DOHH2 (cell line): ENCODE data around the gene APOA5.

Source experiments
- EZH2phosphoT487 ChIP-seq: fragments of 200-600 bp; sonication (generic); IDR thresholded peaks from 2 replicates; pipeline ENCODE4 v1.6.1; 2017; ENCODE audit warnings: borderline replicate concordance, mild to moderate bottlenecking, antibody characterized with exemption, low read length, moderate library complexity, mixed read lengths
- TF ChIP-seq, protein P1 (sequence below): fragments of 200-600 bp; sonication (generic); IDR thresholded peaks from one replicate; pipeline ENCODE4 v1.5.1; 2014; ENCODE audit warnings: antibody characterized with exemption, mild to moderate bottlenecking, low read depth, low read length; ENCODE audit not compliant: poor library complexity, severe bottlenecking

DNA sequence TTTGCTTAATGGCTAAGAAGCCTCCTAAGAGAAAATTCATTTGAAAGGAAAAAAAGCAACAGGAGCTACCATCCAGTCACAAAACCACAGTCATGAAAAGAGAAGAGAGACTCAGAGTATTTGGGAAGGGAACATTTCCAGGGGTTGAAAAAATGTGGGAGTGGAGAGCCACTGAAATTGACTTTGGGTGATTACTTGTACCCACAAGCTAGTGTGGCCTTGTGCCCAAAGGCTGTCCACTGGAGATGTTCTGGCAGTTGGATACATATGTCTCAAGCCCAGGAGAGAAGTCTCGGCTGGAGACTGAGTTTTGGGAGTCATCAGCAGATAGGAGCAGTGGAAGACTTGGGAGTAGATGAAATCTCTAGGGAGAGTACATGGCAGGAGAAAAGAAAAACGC lies 3.2 kb upstream of the APOA5 start:
- TF ChIP-seq, protein P1, sequence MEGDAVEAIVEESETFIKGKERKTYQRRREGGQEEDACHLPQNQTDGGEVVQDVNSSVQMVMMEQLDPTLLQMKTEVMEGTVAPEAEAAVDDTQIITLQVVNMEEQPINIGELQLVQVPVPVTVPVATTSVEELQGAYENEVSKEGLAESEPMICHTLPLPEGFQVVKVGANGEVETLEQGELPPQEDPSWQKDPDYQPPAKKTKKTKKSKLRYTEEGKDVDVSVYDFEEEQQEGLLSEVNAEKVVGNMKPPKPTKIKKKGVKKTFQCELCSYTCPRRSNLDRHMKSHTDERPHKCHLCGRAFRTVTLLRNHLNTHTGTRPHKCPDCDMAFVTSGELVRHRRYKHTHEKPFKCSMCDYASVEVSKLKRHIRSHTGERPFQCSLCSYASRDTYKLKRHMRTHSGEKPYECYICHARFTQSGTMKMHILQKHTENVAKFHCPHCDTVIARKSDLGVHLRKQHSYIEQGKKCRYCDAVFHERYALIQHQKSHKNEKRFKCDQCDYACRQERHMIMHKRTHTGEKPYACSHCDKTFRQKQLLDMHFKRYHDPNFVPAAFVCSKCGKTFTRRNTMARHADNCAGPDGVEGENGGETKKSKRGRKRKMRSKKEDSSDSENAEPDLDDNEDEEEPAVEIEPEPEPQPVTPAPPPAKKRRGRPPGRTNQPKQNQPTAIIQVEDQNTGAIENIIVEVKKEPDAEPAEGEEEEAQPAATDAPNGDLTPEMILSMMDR = no peak
- no peak for TF ChIP-seq EZH2phosphoT487
